AG04450 (cell line): ENCODE results near the gene POLR3K. TPM values are rescaled to one million over a fixed set of nuclear protein-coding genes. Genes with fewer than 3 reads are reported as not detected.

Source experiments
- CTCF ChIA-PET: fragments of 300-600, 350-600 bp; formaldehyde crosslinking; extraction: SDS; loops from one replicate; lab custom pipeline; 2022; ENCODE audit warnings: antibody characterized with exemption, inconsistent platforms; lab: Charles Lee
- POLR2A ChIA-PET: fragments of 350-600 bp; formaldehyde crosslinking; extraction: SDS; loops from one replicate; lab custom pipeline; 2021; ENCODE audit warnings: antibody characterized with exemption, inconsistent platforms; lab: Yijun Ruan, JAX
- DNase-seq: peaks from one replicate; pipeline ENCODE4 v3.0.0-alpha.2; 2011; ENCODE audit warnings: low read depth, low spot score
- H3K27ac ChIP-seq: one replicate; pipeline ENCODE4 v1.5.1; 2012; ENCODE audit warnings: low read depth, low read length, control low read depth
- H3K27me3 ChIP-seq: one replicate; pipeline ENCODE4 v1.6.0; 2012; ENCODE audit warnings: low read length; ENCODE audit not compliant: control insufficient read depth, insufficient read depth
- H3K4me3 ChIP-seq: 2 replicates; pipeline ENCODE4 v1.5.1; 2011; ENCODE audit warnings: mild to moderate bottlenecking, low read depth, low read length, control low read depth
- H3K9me3 ChIP-seq: 2 replicates; pipeline ENCODE4 v1.5.1; 2012; ENCODE audit warnings: low read length; ENCODE audit not compliant: control insufficient read depth, insufficient read depth
- CTCF ChIP-seq: IDR thresholded peaks from 2 replicates; pipeline ENCODE4 v1.5.1; 2011; ENCODE audit warnings: low read depth, low read length, control low read depth, inconsistent platforms
- polyA plus RNA-seq: library from polyadenylated mRNA; depleted of rRNA; stranded (reverse); fragments of >200 nt; gene quantifications from 2 replicates; pipeline ENCODE4 v1.2.3, GENCODE V29; 2011

Gene POLR3K
- polyA plus RNA-seq, 1 experiment: 13.7 TPM

GRCh38 chr16:77273-77806 lies 23.9 kb upstream of the POLR3K start:
- no peaks in the 10 kb centered on the region; the same call in 1 of the 2 replicates for H3K9me3 ChIP-seq
- H3K4me3 ChIP-seq: peak overlapping the region; percentile 76
- no peak for TF ChIP-seq CTCF
- ChIA-PET CTCF (interaction anchor here (1.2 to 2.9 kb wide), 2 partner anchors 12 to 19 kb away, joined by 9 to 11 read pairs; no protein-coding TSS in a partner anchor), POLR2A (interaction anchor here (1.0 kb wide), 1 partner anchor 12 kb away, joined by 3 read pairs; no protein-coding TSS in a partner anchor)
- DNase-seq: no peak
- H3K27ac ChIP-seq: peak overlapping the region; percentile 98
- no peaks in the 10 kb centered on the region for H3K27me3 ChIP-seq

GRCh38 chr16:76535-77272 lies 23.3 kb upstream of the POLR3K start:
- POLR2A ChIA-PET: interaction anchor here (1.0 kb wide), 1 partner anchor 11 kb away, joined by 3 read pairs; no protein-coding TSS in a partner anchor

GRCh38 chr16:75580-76501 lies 22.4 kb upstream of the POLR3K start:
- no peaks in the 10 kb centered on the region; the same call in 1 of the 2 replicates for H3K9me3 ChIP-seq
- peak; percentile 53 for TF ChIP-seq CTCF
- peak overlapping the region; percentile 25; the same call in 1 of the 2 replicates for H3K4me3 ChIP-seq
- ChIA-PET CTCF (interaction anchor here (1.4 to 1.6 kb wide), 2 partner anchors 21 to 31 kb away, joined by 5 to 7 read pairs; no protein-coding TSS in a partner anchor), POLR2A (interaction anchor here (1.2 to 1.5 kb wide), 2 partner anchors 9 to 10 kb away, joined by 3 to 8 read pairs; no protein-coding TSS in a partner anchor)
- no peak for DNase-seq
- H3K27ac ChIP-seq: peak overlapping the region; percentile 98
- no peaks in the 10 kb centered on the region for H3K27me3 ChIP-seq

More at GRCh38 chr16:76535-77272, 23.3 kb upstream of the POLR3K start:
- peak overlapping the region; percentile 76 for H3K4me3 ChIP-seq
- no peaks in the 10 kb centered on the region for H3K27me3 ChIP-seq
- no peaks in the 10 kb centered on the region; the same call in 1 of the 2 replicates for H3K9me3 ChIP-seq
- no peak for TF ChIP-seq CTCF
- CTCF ChIA-PET: interaction anchor here (1.2 to 2.9 kb wide), 2 partner anchors 11 to 20 kb away, joined by 9 to 11 read pairs; no protein-coding TSS in a partner anchor
- H3K27ac ChIP-seq: peak overlapping the region; percentile 98
- DNase-seq: no peak

DNA sequence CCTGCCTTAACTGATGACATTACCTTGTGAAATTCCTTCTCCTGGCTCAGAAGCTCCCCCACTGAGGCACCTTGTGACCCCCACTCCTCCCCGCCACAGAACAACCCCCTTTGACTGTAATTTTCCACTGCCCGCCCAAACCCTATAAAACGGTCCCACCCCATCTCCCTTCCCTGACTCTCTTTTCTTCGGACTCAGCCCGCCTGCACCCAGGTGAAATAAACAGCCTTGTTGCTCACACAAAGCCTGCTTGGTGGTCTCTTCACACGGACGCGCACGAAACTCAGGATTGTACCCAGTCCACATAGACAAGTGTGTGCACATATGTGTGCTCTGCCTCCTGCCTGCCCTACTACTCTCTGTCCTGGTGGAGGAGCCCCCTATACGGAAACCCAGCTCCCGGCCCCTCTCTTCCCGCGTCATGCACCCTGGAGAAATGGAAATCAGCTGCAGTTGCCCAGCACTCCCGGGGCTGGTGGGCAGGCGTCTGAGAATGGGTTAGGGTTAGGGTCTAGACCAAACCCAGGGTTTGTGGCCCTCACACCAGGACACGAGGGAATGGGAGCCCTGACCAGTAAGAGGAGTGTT lies 21.4 kb upstream of the POLR3K start:
- Histone ChIP-seq H3K27ac (peak overlapping the region; percentile 98), H3K4me3 (no peak overlapping the region), H3K9me3 (no peaks in the 10 kb centered on the region; the same call in 1 of the 2 replicates), H3K27me3 (no peaks in the 10 kb centered on the region)
- no peak for DNase-seq
- ChIA-PET POLR2A (interaction anchor here (1.1 to 1.5 kb wide), 3 partner anchors 9 to 13 kb away, joined by 3 to 8 read pairs (median 5); no protein-coding TSS in a partner anchor), CTCF (interaction anchor here (0.9 to 1.6 kb wide), 3 partner anchors 9 to 32 kb away, joined by 3 to 7 read pairs (median 5); no protein-coding TSS in a partner anchor)
- TF ChIP-seq CTCF: no peak
